WTC11 (cell line): Measurements from ENCODE around the gene ARHGAP10.

Experiments used
- IRF1 ChIP-seq: sonication (generic); formaldehyde crosslinking; IDR thresholded peaks from 2 replicates; pipeline ENCODE4 v1.8.0; 2023; ENCODE audit warnings: missing genetic modification reagents
- MYBL2 ChIP-seq: sonication (generic); formaldehyde crosslinking; IDR thresholded peaks from 2 replicates; pipeline ENCODE4 v1.8.1; 2023; ENCODE audit warnings: mild to moderate bottlenecking, moderate library complexity, missing genetic modification reagents
- NFATC4 ChIP-seq: fragments of 250-450 bp; sonication (Bioruptor Pico); IDR thresholded peaks from 2 replicates; pipeline ENCODE4 v1.9.0; 2021; ENCODE audit warnings: mild to moderate bottlenecking
- NFE2L1 ChIP-seq: sonication (generic); formaldehyde crosslinking; IDR thresholded peaks from 2 replicates; pipeline ENCODE4 v1.8.1; 2023; ENCODE audit warnings: missing genetic modification reagents
- SMAD3 ChIP-seq: sonication (generic); formaldehyde crosslinking; IDR thresholded peaks from 2 replicates; pipeline ENCODE4 v1.8.0; 2022; ENCODE audit warnings: missing genetic modification reagents, mild to moderate bottlenecking, borderline replicate concordance
- SP1 ChIP-seq: sonication (generic); formaldehyde crosslinking; conservative IDR thresholded peaks from 2 replicates; pipeline ENCODE4 v1.8.1; 2022; ENCODE audit warnings: missing genetic modification reagents
- TF ChIP-seq, protein P1 (sequence below): fragments of 200-600 bp; IDR thresholded peaks from 2 replicates; pipeline ENCODE4 v1.8.0; 2022; ENCODE audit warnings: antibody characterized with exemption

- TF ChIP-seq SMAD3 (CRISPR knock-in tag) (no peak), IRF1 (CRISPR knock-in tag) (no peak), SP1 (CRISPR knock-in tag) (no peak), NFATC4 (CRISPR knock-in tag) (no peak), NFE2L1 (CRISPR knock-in tag) (no peak), MYBL2 (no peak)
- TF ChIP-seq, protein P1, sequence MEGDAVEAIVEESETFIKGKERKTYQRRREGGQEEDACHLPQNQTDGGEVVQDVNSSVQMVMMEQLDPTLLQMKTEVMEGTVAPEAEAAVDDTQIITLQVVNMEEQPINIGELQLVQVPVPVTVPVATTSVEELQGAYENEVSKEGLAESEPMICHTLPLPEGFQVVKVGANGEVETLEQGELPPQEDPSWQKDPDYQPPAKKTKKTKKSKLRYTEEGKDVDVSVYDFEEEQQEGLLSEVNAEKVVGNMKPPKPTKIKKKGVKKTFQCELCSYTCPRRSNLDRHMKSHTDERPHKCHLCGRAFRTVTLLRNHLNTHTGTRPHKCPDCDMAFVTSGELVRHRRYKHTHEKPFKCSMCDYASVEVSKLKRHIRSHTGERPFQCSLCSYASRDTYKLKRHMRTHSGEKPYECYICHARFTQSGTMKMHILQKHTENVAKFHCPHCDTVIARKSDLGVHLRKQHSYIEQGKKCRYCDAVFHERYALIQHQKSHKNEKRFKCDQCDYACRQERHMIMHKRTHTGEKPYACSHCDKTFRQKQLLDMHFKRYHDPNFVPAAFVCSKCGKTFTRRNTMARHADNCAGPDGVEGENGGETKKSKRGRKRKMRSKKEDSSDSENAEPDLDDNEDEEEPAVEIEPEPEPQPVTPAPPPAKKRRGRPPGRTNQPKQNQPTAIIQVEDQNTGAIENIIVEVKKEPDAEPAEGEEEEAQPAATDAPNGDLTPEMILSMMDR = no peak
Measured at GRCh38 chr4:147987252-147987651, 255.4 kb downstream of the ARHGAP10 start.
